Measurements from ENCODE around the gene SMIM1. TPM values are rescaled to one million over a fixed set of nuclear protein-coding genes. Genes with fewer than 3 reads are reported as not detected.

SMIM1 gene
- total RNA-seq, 2 donors from 2014 or later, result 25.4 to 35.9 TPM

GRCh38 chr1:3772027-3772714, 378 bp upstream of the SMIM1 start:
- peak; percentile 86 for ATAC-seq
- intact Hi-C loops (cut with DNase I), result no loop called here
- peak; percentile 93 for DNase-seq

GRCh38 chr1:3773572-3774275, 1.2 kb downstream of the SMIM1 start:
- intact Hi-C loops (cut with DNase I), result no loop called here

GRCh38 chr1:3774276-3774945, 1.9 kb downstream of the SMIM1 start:
- ATAC-seq, result no peak
- intact Hi-C loops (cut with DNase I), result no loop called here
- no peak for DNase-seq

More at GRCh38 chr1:3773572-3774275, 1.2 kb downstream of the SMIM1 start:
- ATAC-seq (no peak), DNase-seq (no peak)

GRCh38 chr1:3774946-3775489, 2.5 kb downstream of the SMIM1 start:
- ATAC-seq (peak in 1 of 2 donors; percentile 4), DNase-seq (no peak)
- intact Hi-C loops (cut with DNase I), result no loop called here

- ATAC-seq (peak in 1 of 2 donors; percentile 20), DNase-seq (peak; percentile 73)
- intact Hi-C loops (cut with DNase I), result no loop called here
Measured at GRCh38 chr1:3775490-3776230, 3.1 kb downstream of the SMIM1 start.

- intact Hi-C loops (cut with DNase I), result no loop called here
- DNase-seq (no peak), ATAC-seq (no peak)
Measured at GRCh38 chr1:3776231-3776961, 3.8 kb downstream of the SMIM1 start.

- no peak for DNase-seq
- intact Hi-C loops (cut with DNase I), result no loop called here
- no peak for ATAC-seq
Measured at GRCh38 chr1:3777078-3777547, 4.6 kb downstream of the SMIM1 start.

- intact Hi-C loops (cut with DNase I), result no loop called here
- peak; percentile 13 for DNase-seq
- ATAC-seq, result no peak
Measured at GRCh38 chr1:3777647-3778589, 5.4 kb downstream of the SMIM1 start.

- DNase-seq, result peak; percentile 37
- intact Hi-C loops (cut with DNase I), result no loop called here
- ATAC-seq, result peak; percentile 4 to 32
Measured at GRCh38 chr1:3778590-3779264, 6.2 kb downstream of the SMIM1 start.

- ATAC-seq (no peak), DNase-seq (peak; percentile 21)
- intact Hi-C loops (cut with DNase I), result no loop called here
Measured at GRCh38 chr1:3779265-3779911, 6.8 kb downstream of the SMIM1 start.

GRCh38 chr1:3779912-3780416, 7.4 kb downstream of the SMIM1 start:
- intact Hi-C loops (cut with DNase I), result no loop called here
- DNase-seq, result peak; percentile 7
- no peak for ATAC-seq

GRCh38 chr1:3780901-3781300, 8.4 kb downstream of the SMIM1 start:
- ATAC-seq, result no peak
- peak; percentile 8 for DNase-seq
- intact Hi-C loops (cut with DNase I), result no loop called here

GRCh38 chr1:3783651-3784474, 11.3 kb downstream of the SMIM1 start:
- intact Hi-C loops (cut with DNase I), result no loop called here
- peak; percentile 17 for DNase-seq
- ATAC-seq, result no peak

- DNase-seq (no peak), ATAC-seq (peak in 1 of 2 donors; percentile 33)
- intact Hi-C loops (cut with DNase I), result no loop called here
Measured at GRCh38 chr1:3785045-3785444, 12.5 kb downstream of the SMIM1 start.

- intact Hi-C loops (cut with DNase I), result no loop called here
- no peak for ATAC-seq
- DNase-seq, result no peak
Measured at GRCh38 chr1:3785456-3786157, 13.1 kb downstream of the SMIM1 start.

Data from left cardiac atrium (tissue), 4 donors.